ENCODE measurements around the gene TCTN1. TPM values are rescaled to one million over a fixed set of nuclear protein-coding genes. Genes with fewer than 3 reads are reported as not detected.

TCTN1 gene
- total RNA-seq, 1 experiment from 2014 or later: 27.0 TPM

- TF ChIP-seq ELF1 (IDR thresholded peaks at IDR 0.05; ENCODE audit: borderline replicate concordance, low read depth): no peak; the same call in 1 of the 2 replicates
Measured at GRCh38 chr12:110578694-110579534, 35.0 kb upstream of the TCTN1 start (continued).

GRCh38 chr12:110579535-110580253 lies 34.2 kb upstream of the TCTN1 start:
- CTCF ChIA-PET: interaction anchor here (0.7 kb wide), 1 partner anchor 130 kb away, joined by 3 read pairs; the partner anchor contains the start of gene ARPC3
- Histone ChIP-seq H3K4me2 (ENCODE audit: low read length) (peak overlapping the region; percentile 89), H3K27ac (ENCODE audit: low read depth, low read length) (peak overlapping the region; percentile 89), H3K4me3 (replicated peaks in 1 of 2; ENCODE audit: low read depth in 1 of 2, low read length in 2 of 2) (peak overlapping the region in 1 of 2 experiments; percentile 53; a peak in 3 of 4 replicates), H3K9me3 (ENCODE audit: control insufficient read depth in 1 of 2, insufficient read depth in 1 of 2, low read depth in 1 of 2, low read length in 2 of 2) (no peaks in the 10 kb centered on the region), H4K20me1 (ENCODE audit: insufficient read depth) (peaks cover 8% of the 10 kb centered on the region; the same call in 1 of the 2 replicates), H3K79me2 (ENCODE audit: insufficient read depth, low read length) (peaks cover 79% of the 10 kb centered on the region), H3K9me2 (ENCODE audit: insufficient read depth) (no peaks in the 10 kb centered on the region), H3K9ac (ENCODE audit: low read length) (peak overlapping the region; percentile 74), H3K4me1 (ENCODE audit: control insufficient read depth in 1 of 2, insufficient read depth in 2 of 2, low read length in 2 of 2) (peaks cover 42 to 85% of the 10 kb centered on the region in 2 experiments), H2AFZ (ENCODE audit: low read depth, low read length, poor library complexity, severe bottlenecking) (no peak overlapping the region), H3K27me3 (ENCODE audit: insufficient read depth, low read length) (no peaks in the 10 kb centered on the region), H3K36me3 (ENCODE audit: control insufficient read depth in 1 of 2, insufficient read depth in 2 of 2, low read length in 2 of 2) (no peaks in the 10 kb centered on the region)
- intact Hi-C loops (cut with micrococcal nuclease): no loop called here
- RAD21 ChIA-PET (ENCODE audit: low non-redundant PET in 1 of 2, low total read pairs in 2 of 2, uncharacterized antibody in 2 of 2, unreplicated experiment in 2 of 2): no interaction called here
- POLR2A ChIA-PET: interaction anchor here (0.7 kb wide), 1 partner anchor 78 kb away, joined by 3 read pairs; the partner anchor contains the start of genes RAD9B and VPS29
- ATAC-seq (no peak), DNase-seq (ENCODE audit: low read depth, low spot score) (no peak)
- TF ChIP-seq EZH2phosphoT487 (IDR thresholded peaks at IDR 0.05; ENCODE audit: borderline replicate concordance) (no peak), YY1 (IDR thresholded peaks at IDR 0.05; ENCODE audit: extremely low read depth, insufficient replicate concordance, low read depth, low read length) (no peak), TCF7L2 (IDR thresholded peaks at IDR 0.05; ENCODE audit: borderline replicate concordance, extremely low read depth, insufficient read depth, insufficient read length) (no peak), JUND (IDR thresholded peaks at IDR 0.05) (no peak), RAD21 (IDR thresholded peaks at IDR 0.05; ENCODE audit: low read depth) (no peak), SRF (IDR thresholded peaks at IDR 0.05; ENCODE audit: low read depth) (no peak), EZH2 (IDR thresholded peaks at IDR 0.05) (no peak), POLR2AphosphoS5 (IDR thresholded peaks at IDR 0.05; ENCODE audit: low read depth, low read length) (no peak), CBX3 (IDR thresholded peaks at IDR 0.05; ENCODE audit: low read depth) (no peak)
- no TSS peak for BruUV-seq (replicated peaks)

Measured in HCT116 (cell line).